Keratinocyte (primary cell): ENCODE data around the gene ASB12. TPM values are rescaled to one million over a fixed set of nuclear protein-coding genes. Genes with fewer than 3 reads are reported as not detected.

Experiments used
- DNase-seq: peaks from one replicate; pipeline ENCODE4 v3.0.0-alpha.2; 2011; ENCODE audit warnings: low read depth, missing footprints, low spot score
- FAIRE-seq: peaks from 2 replicates; lab custom pipeline; 2011; peaks lifted over from hg19 to GRCh38; lab: Jason Lieb, UNC
- H2AFZ ChIP-seq: 2 replicates; pipeline ENCODE4 v1.6.0; 2012; ENCODE audit warnings: low read length, control low read depth, inconsistent platforms; ENCODE audit not compliant: control insufficient read depth
- H3K27ac ChIP-seq: 2 replicates; pipeline ENCODE4 v1.5.1; 2011; ENCODE audit warnings: low read length; ENCODE audit not compliant: control insufficient read depth, insufficient read depth
- H3K27me3 ChIP-seq: 3 replicates; pipeline ENCODE4 v1.6.0; 2011; ENCODE audit warnings: low read length; ENCODE audit not compliant: control insufficient read depth, insufficient read depth; ENCODE audit errors: extremely low read depth
- H3K36me3 ChIP-seq, 2 experiments: 2 replicates in 1 of 2; 3 replicates in 1 of 2; pipeline ENCODE4 v1.5.1; 2011; ENCODE audit warnings: low read length in 2 of 2, mild to moderate bottlenecking in 1 of 2; ENCODE audit not compliant: control insufficient read depth in 2 of 2, insufficient read depth in 2 of 2; ENCODE audit errors: extremely low read depth in 1 of 2
- H3K4me1 ChIP-seq: 3 replicates; pipeline ENCODE4 v1.5.1; 2011; ENCODE audit warnings: low read length; ENCODE audit not compliant: control insufficient read depth, insufficient read depth; ENCODE audit errors: extremely low read depth
- H3K4me2 ChIP-seq: 3 replicates; pipeline ENCODE4 v1.6.0; 2011; ENCODE audit warnings: low read depth, low read length; ENCODE audit not compliant: control insufficient read depth, insufficient read depth; ENCODE audit errors: extremely low read depth
- H3K4me3 ChIP-seq, 3 experiments: fragments of 200-600 bp in 1 of 3; sonication (generic) in 1 of 3; 2 replicates in 2 of 3; 3 replicates in 1 of 3; pipeline ENCODE4 v1.5.1; 2011 to 2016; ENCODE audit warnings: low read length in 3 of 3, mild to moderate bottlenecking in 3 of 3, control low read depth in 2 of 3, inconsistent platforms in 1 of 3, low read depth in 1 of 3, mixed read lengths in 1 of 3, mixed run types in 1 of 3, moderate library complexity in 1 of 3; ENCODE audit not compliant: control insufficient read depth in 2 of 3, insufficient read depth in 2 of 3; ENCODE audit errors: extremely low read depth in 1 of 3
- H3K79me2 ChIP-seq: 2 replicates; pipeline ENCODE4 v1.6.0; 2012; ENCODE audit warnings: low read length; ENCODE audit not compliant: control insufficient read depth, insufficient read depth
- H3K9ac ChIP-seq: 3 replicates; pipeline ENCODE4 v1.6.0; 2011; ENCODE audit warnings: low read length; ENCODE audit not compliant: control insufficient read depth, insufficient read depth; ENCODE audit errors: extremely low read depth
- H3K9me1 ChIP-seq: 3 replicates; pipeline ENCODE4 v1.6.0; 2011; ENCODE audit warnings: low read length; ENCODE audit not compliant: control insufficient read depth, insufficient read depth; ENCODE audit errors: extremely low read depth
- H3K9me3 ChIP-seq: 2 replicates; pipeline ENCODE4 v1.5.1; 2012; ENCODE audit warnings: low read depth, low read length; ENCODE audit not compliant: control insufficient read depth
- H4K20me1 ChIP-seq: 3 replicates; pipeline ENCODE4 v1.6.0; 2011; ENCODE audit warnings: low read length; ENCODE audit not compliant: control insufficient read depth, insufficient read depth; ENCODE audit errors: extremely low read depth
- CTCF ChIP-seq, 3 experiments: IDR thresholded peaks in 1 of 3; conservative IDR thresholded peaks in 1 of 3; optimal IDR thresholded peaks in 1 of 3; 2 replicates in 2 of 3; 3 replicates in 1 of 3; pipeline versions ENCODE3 to v1.5.1; 2011; ENCODE audit warnings: low read length in 3 of 3, mild to moderate bottlenecking in 3 of 3, moderate library complexity in 2 of 3, control low read depth in 1 of 3, inconsistent platforms in 1 of 3; ENCODE audit not compliant: insufficient read depth in 2 of 3; ENCODE audit errors: extremely low read depth in 1 of 3
- EZH2 ChIP-seq: IDR thresholded peaks from one replicate; pipeline ENCODE4 v1.6.1; 2012; ENCODE audit warnings: inconsistent platforms, mild to moderate bottlenecking, low read length, moderate library complexity
- dilution Hi-C: fragments of 300-500 bp; cut with MboI; formaldehyde crosslinking; loops from one replicate; pipeline ENCODE4 v1.7.0; 2020; ENCODE audit warnings: low sequenced_read_pairs; ENCODE audit not compliant: extremely low pct_ligation_motif_present
- polyA plus RNA-seq, 5 experiments: library from polyadenylated mRNA; depleted of rRNA in 3 of 5; stranded (reverse) in 3 of 5; stranded (forward) in 1 of 5; unstranded in 1 of 5; fragments of >200 nt; gene quantifications; 1 replicate in 1 of 5; 2 replicates in 3 of 5; 3 replicates in 1 of 5; pipeline versions ENCODE4 v1.2.1 to v1.2.3, GENCODE V29; 2011 to 2012; ENCODE audit warnings: missing spikeins in 2 of 5, low read depth in 1 of 5, low replicate concordance in 1 of 5
- small RNA-seq, 3 experiments: library from RNA; depleted of rRNA; stranded (forward); fragments of <200 nt; gene quantifications; one replicate each; pipeline ENCODE3, GENCODE V24; 2012; ENCODE audit warnings: low read depth in 3 of 3, low replicate concordance in 1 of 3; ENCODE audit not compliant: insufficient read length in 3 of 3

The ASB12 gene
- polyA plus RNA-seq, 1 donor (not counting 4 experiments of a cell fraction or from before 2014, with no cell fraction given) = not detected

DNA sequence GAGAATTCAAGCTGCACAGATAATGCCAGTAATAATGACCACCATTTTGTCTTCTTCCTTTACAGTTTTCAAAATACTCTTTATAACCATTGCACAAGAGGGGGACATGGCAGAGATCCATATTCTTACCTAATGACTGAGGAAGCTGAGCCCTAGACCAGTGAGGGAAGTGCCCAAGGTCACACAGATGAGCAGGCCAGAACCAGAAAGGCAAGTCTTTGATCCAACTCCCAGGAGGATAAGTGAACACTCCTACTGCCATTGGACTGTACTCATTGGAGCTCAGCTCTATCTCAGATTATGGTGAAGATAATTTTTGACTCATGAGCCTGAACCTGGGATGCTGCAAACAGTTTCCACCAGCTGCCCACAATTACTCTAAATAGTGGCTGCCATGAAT, 53.5 kb downstream of the ASB12 start:
- no peaks in the 10 kb centered on the region for H3K4me1 ChIP-seq
- TF ChIP-seq EZH2 = no peak
- TF ChIP-seq CTCF (optimal IDR thresholded peaks at IDR 0.05 in 1 of 3, IDR thresholded peaks at IDR 0.05 in 1 of 3, conservative IDR thresholded peaks at IDR 0.05 in 1 of 3; ENCODE audit: extremely low read depth in 1 of 3, insufficient read depth in 2 of 3, low read length in 3 of 3) = no peak
- no peaks in the 10 kb centered on the region for H3K9me1 ChIP-seq
- no peaks in the 10 kb centered on the region for H3K36me3 ChIP-seq
- no peak overlapping the region for H3K4me2 ChIP-seq
- H3K79me2 ChIP-seq = no peaks in the 10 kb centered on the region
- DNase-seq = no peak
- no peak overlapping the region for H2AFZ ChIP-seq
- H3K9ac ChIP-seq = no peak overlapping the region
- H3K27ac ChIP-seq = no peak overlapping the region
- FAIRE-seq = no peak
- H3K4me3 ChIP-seq = no peak overlapping the region
- H3K9me3 ChIP-seq = no peaks in the 10 kb centered on the region
- no peaks in the 10 kb centered on the region for H4K20me1 ChIP-seq
- H3K27me3 ChIP-seq = no peaks in the 10 kb centered on the region
- dilution Hi-C loops = no loop called here

Small RNA genes lying within 50 kb of the gene (small RNA-seq; reads per million reads assigned to genes)
- 0 reads per million in 3 experiments for gene RN7SL799P

Other genes starting within 250 kb of the ASB12 start
- gene AMER1, start 24.9 kb downstream of the ASB12 start, polyA plus RNA-seq = 1.3 to 1.6 TPM (median 1.5 TPM) in 3 replicates
- gene MTMR8, start 164.8 kb upstream of the ASB12 start, polyA plus RNA-seq = 0.99 to 1.1 TPM (median 1.1 TPM) in 3 replicates